ENCODE results near the gene EFCAB5. TPM values are rescaled to one million over a fixed set of nuclear protein-coding genes. Genes with fewer than 3 reads are reported as not detected.
"Not testable (repeated sequence)": the region's sequence is repeated elsewhere in the genome, so short reads cannot be mapped to it uniquely, and the experiment has no call there.

The EFCAB5 gene
- total RNA-seq, 1 experiment from 2014 or later: 0.39 TPM

DNA sequence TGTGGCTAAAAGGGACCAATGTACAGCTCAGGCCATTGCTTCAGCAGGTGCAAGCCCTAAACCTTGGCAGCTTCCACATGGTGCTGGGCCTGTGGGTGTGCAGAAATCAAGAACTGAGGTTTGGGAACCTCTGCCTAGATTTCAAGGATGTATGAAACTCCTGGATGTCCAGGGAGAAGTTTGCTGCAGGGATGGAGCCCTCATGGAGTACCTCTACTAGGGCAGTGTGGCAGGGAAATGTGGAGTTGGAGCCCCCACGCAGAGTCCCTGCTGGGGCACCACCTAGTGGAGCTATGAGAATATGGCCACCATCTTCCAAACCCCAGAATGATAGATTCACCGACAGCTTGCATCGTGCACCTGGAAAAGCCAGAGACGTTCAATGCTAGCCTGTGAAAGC, 13.0 kb downstream of the EFCAB5 start:
- Histone ChIP-seq H3K27ac (ENCODE audit: low read length) (no peak overlapping the region), H3K4me1 (ENCODE audit: control insufficient read depth, insufficient read depth, low read length) (no peaks in the 10 kb centered on the region), H3K4me3 (ENCODE audit: low read depth in 2 of 2, low read length in 2 of 2) (no peak overlapping the region), H3K27me3 (ENCODE audit: control insufficient read depth, insufficient read depth, low read length) (no peaks in the 10 kb centered on the region), H3K36me3 (ENCODE audit: control insufficient read depth, insufficient read depth, low read length) (no peaks in the 10 kb centered on the region), H3K9me3 (ENCODE audit: control insufficient read depth, insufficient read depth, low read depth, low read length) (no peaks in the 10 kb centered on the region)
- no TSS peak for BruUV-seq (replicated peaks)
- ATAC-seq: no peak
- no peak for TF ChIP-seq POLR2AphosphoS5 (IDR thresholded peaks at IDR 0.05; ENCODE audit: low read depth, low read length)
- TF ChIP-seq, protein P1, sequence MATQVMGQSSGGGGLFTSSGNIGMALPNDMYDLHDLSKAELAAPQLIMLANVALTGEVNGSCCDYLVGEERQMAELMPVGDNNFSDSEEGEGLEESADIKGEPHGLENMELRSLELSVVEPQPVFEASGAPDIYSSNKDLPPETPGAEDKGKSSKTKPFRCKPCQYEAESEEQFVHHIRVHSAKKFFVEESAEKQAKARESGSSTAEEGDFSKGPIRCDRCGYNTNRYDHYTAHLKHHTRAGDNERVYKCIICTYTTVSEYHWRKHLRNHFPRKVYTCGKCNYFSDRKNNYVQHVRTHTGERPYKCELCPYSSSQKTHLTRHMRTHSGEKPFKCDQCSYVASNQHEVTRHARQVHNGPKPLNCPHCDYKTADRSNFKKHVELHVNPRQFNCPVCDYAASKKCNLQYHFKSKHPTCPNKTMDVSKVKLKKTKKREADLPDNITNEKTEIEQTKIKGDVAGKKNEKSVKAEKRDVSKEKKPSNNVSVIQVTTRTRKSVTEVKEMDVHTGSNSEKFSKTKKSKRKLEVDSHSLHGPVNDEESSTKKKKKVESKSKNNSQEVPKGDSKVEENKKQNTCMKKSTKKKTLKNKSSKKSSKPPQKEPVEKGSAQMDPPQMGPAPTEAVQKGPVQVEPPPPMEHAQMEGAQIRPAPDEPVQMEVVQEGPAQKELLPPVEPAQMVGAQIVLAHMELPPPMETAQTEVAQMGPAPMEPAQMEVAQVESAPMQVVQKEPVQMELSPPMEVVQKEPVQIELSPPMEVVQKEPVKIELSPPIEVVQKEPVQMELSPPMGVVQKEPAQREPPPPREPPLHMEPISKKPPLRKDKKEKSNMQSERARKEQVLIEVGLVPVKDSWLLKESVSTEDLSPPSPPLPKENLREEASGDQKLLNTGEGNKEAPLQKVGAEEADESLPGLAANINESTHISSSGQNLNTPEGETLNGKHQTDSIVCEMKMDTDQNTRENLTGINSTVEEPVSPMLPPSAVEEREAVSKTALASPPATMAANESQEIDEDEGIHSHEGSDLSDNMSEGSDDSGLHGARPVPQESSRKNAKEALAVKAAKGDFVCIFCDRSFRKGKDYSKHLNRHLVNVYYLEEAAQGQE (IDR thresholded peaks at IDR 0.05; ENCODE audit: insufficient read depth in 1 of 2, low read depth in 2 of 2, low read length in 1 of 2): no peak
- TF ChIP-seq, protein P2, sequence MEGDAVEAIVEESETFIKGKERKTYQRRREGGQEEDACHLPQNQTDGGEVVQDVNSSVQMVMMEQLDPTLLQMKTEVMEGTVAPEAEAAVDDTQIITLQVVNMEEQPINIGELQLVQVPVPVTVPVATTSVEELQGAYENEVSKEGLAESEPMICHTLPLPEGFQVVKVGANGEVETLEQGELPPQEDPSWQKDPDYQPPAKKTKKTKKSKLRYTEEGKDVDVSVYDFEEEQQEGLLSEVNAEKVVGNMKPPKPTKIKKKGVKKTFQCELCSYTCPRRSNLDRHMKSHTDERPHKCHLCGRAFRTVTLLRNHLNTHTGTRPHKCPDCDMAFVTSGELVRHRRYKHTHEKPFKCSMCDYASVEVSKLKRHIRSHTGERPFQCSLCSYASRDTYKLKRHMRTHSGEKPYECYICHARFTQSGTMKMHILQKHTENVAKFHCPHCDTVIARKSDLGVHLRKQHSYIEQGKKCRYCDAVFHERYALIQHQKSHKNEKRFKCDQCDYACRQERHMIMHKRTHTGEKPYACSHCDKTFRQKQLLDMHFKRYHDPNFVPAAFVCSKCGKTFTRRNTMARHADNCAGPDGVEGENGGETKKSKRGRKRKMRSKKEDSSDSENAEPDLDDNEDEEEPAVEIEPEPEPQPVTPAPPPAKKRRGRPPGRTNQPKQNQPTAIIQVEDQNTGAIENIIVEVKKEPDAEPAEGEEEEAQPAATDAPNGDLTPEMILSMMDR (IDR thresholded peaks at IDR 0.05): no peak
- TF ChIP-seq TCF7L2 (IDR thresholded peaks at IDR 0.05; ENCODE audit: low read depth, low read length): no peak
- no peak for TF ChIP-seq SIN3A (IDR thresholded peaks at IDR 0.05; ENCODE audit: borderline replicate concordance, insufficient read depth, low read depth, low read length)
- intact Hi-C loops (cut with micrococcal nuclease; ENCODE audit: unreplicated experiment) (loop anchor here (10.0 kb wide), 1 partner anchor 570 kb away; no protein-coding TSS in a partner anchor), in situ Hi-C loops (cut with HindIII; ENCODE audit: low pct_unique_long_range_greater_than_20kb, low sequenced_read_pairs) (no loop called here)
- ChIA-PET CTCF (no interaction called here), POLR2A (no interaction called here)
- no peak for DNase-seq (ENCODE audit: low read depth, low spot score)

DNA sequence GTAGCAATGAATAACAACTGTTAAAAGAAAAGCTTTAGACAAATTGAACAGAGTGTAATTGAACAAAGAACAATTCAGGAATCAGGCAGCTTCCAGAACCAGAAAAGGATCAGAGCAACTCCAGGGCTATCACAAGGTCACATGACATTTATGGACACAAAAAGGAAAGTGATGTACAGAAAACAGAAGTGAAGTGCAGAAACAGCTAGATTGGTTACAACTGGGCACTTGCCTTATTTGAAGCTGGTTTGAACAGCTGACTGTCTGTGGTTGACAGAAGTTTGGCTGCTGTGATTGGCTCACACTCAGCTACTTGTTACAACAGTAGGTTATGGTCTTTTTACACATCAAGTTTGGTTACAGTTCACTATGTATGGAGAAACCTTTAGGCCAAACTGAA, 14.8 kb downstream of the EFCAB5 start:
- in situ Hi-C loops (cut with HindIII; ENCODE audit: low pct_unique_long_range_greater_than_20kb, low sequenced_read_pairs) (no loop called here), intact Hi-C loops (cut with micrococcal nuclease; ENCODE audit: unreplicated experiment) (loop anchor here (10.0 kb wide), 1 partner anchor 569 kb away; no protein-coding TSS in a partner anchor)
- H3K36me3 ChIP-seq (ENCODE audit: control insufficient read depth, insufficient read depth, low read length): no peaks in the 10 kb centered on the region
- TF ChIP-seq TCF7L2 (IDR thresholded peaks at IDR 0.05; ENCODE audit: low read depth, low read length) (no peak), SIN3A (IDR thresholded peaks at IDR 0.05; ENCODE audit: borderline replicate concordance, insufficient read depth, low read depth, low read length) (no peak), POLR2AphosphoS5 (IDR thresholded peaks at IDR 0.05; ENCODE audit: low read depth, low read length) (no peak)
- TF ChIP-seq, protein P2 (IDR thresholded peaks at IDR 0.05): no peak
- TF ChIP-seq, protein P1 (IDR thresholded peaks at IDR 0.05; ENCODE audit: insufficient read depth in 1 of 2, low read depth in 2 of 2, low read length in 1 of 2): no peak
- no peaks in the 10 kb centered on the region for H3K4me1 ChIP-seq (ENCODE audit: control insufficient read depth, insufficient read depth, low read length)
- no peak overlapping the region for H3K4me3 ChIP-seq (ENCODE audit: low read depth in 2 of 2, low read length in 2 of 2)
- ATAC-seq (no peak), DNase-seq (ENCODE audit: low read depth, low spot score) (no peak)
- BruUV-seq (replicated peaks): no TSS peak
- POLR2A ChIA-PET: no interaction called here
- no peaks in the 10 kb centered on the region for H3K9me3 ChIP-seq (ENCODE audit: control insufficient read depth, insufficient read depth, low read depth, low read length)
- CTCF ChIA-PET: no interaction called here
- H3K27ac ChIP-seq (ENCODE audit: low read length): no peak overlapping the region
- H3K27me3 ChIP-seq (ENCODE audit: control insufficient read depth, insufficient read depth, low read length): no peaks in the 10 kb centered on the region

DNA sequence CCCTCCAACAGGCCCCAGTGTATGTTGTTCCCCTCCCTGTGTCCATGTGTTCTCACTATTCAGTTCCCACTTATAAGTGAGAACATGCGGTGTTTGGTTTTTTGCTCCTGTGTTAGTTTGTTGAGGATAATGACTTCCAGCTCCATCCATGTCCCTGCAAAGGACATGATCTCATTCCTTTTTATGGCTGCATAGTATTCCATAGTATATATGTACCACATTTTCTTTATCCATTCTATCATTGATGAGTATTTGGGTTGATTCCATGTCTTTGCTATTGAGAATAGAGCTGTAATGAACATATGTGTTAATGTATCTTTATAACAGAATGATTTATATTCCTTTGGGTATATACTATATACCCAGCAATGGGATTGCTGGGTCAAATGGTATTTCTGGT, 16.1 kb downstream of the EFCAB5 start:
- H3K9me3 ChIP-seq (ENCODE audit: control insufficient read depth, insufficient read depth, low read depth, low read length); H3K4me1 ChIP-seq (ENCODE audit: control insufficient read depth, insufficient read depth, low read length); H3K27ac ChIP-seq (ENCODE audit: low read length); in situ Hi-C loops (cut with HindIII; ENCODE audit: low pct_unique_long_range_greater_than_20kb, low sequenced_read_pairs); H3K36me3 ChIP-seq (ENCODE audit: control insufficient read depth, insufficient read depth, low read length); ATAC-seq; H3K27me3 ChIP-seq (ENCODE audit: control insufficient read depth, insufficient read depth, low read length); DNase-seq (ENCODE audit: low read depth, low spot score); H3K4me3 ChIP-seq (ENCODE audit: low read depth in 2 of 2, low read length in 2 of 2); BruUV-seq (replicated peaks): not testable (repeated sequence)
- POLR2A ChIA-PET: interaction anchor here (0.6 kb wide), 1 partner anchor 111 kb away, joined by 3 read pairs; no protein-coding TSS in a partner anchor
- intact Hi-C loops (cut with micrococcal nuclease; ENCODE audit: unreplicated experiment): loop anchor here (10.0 kb wide), 1 partner anchor 567 kb away; no protein-coding TSS in a partner anchor
- CTCF ChIA-PET: interaction anchor here (0.8 kb wide), 1 partner anchor 26 kb away, joined by 3 read pairs; no protein-coding TSS in a partner anchor
